ENCODE measurements around the gene ALDH7A1. TPM values are rescaled to one million over a fixed set of nuclear protein-coding genes. Genes with fewer than 3 reads are reported as not detected.

Gene ALDH7A1
- total RNA-seq, 1 donor from 2014 or later, result 90.6 TPM

DNA sequence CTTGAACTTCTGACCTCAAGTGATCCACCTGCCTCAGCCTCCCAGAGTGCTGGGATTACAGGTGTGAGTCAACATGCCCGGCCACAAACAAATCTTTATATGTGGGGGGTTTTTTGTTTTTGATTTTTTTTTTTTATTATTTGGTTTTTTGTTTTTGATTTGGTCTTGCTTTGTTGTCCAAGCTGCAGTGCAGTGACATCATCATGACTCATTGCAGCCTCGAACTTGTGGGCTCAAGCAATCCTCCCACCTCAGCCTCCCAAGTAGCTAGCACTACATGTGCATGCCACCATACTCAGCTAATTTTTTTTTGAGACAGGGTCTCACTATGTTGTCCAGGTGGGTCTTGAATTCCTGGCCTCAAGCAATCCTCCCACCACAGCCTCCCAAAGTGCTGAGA lies 42.4 kb downstream of the ALDH7A1 start:
- no peak overlapping the region for H3K27ac Mint-ChIP-seq (ENCODE audit: unreplicated experiment)
- no peak for FAIRE-seq
- Histone ChIP-seq H3K27me3 (ENCODE audit: insufficient read depth, low read length) (no peaks in the 10 kb centered on the region), H3K4me3 (ENCODE audit: insufficient read depth, low read depth, low read length) (no peak overlapping the region), H4K20me1 (ENCODE audit: insufficient read depth, low read length) (no peaks in the 10 kb centered on the region), H3K4me1 (ENCODE audit: insufficient read depth, low read length) (no peaks in the 10 kb centered on the region), H2AFZ (ENCODE audit: low read depth, low read length) (no peak overlapping the region), H3K79me2 (ENCODE audit: insufficient read depth, low read length) (no peaks in the 10 kb centered on the region), H3K9ac (ENCODE audit: low read length) (no peak overlapping the region), H3K9me3 (ENCODE audit: insufficient read depth, low read depth, low read length) (peaks cover 2% of the 10 kb centered on the region), H3K36me3 (ENCODE audit: insufficient read depth, low read length) (peaks cover 27% of the 10 kb centered on the region), H3K27ac (ENCODE audit: low read depth, low read length) (no peak overlapping the region), H3K4me2 (ENCODE audit: low read length) (no peak overlapping the region)
- H3K36me3 Mint-ChIP-seq (ENCODE audit: low read depth, unreplicated experiment), result peaks cover 8% of the 10 kb centered on the region
- TF ChIP-seq, protein P1, sequence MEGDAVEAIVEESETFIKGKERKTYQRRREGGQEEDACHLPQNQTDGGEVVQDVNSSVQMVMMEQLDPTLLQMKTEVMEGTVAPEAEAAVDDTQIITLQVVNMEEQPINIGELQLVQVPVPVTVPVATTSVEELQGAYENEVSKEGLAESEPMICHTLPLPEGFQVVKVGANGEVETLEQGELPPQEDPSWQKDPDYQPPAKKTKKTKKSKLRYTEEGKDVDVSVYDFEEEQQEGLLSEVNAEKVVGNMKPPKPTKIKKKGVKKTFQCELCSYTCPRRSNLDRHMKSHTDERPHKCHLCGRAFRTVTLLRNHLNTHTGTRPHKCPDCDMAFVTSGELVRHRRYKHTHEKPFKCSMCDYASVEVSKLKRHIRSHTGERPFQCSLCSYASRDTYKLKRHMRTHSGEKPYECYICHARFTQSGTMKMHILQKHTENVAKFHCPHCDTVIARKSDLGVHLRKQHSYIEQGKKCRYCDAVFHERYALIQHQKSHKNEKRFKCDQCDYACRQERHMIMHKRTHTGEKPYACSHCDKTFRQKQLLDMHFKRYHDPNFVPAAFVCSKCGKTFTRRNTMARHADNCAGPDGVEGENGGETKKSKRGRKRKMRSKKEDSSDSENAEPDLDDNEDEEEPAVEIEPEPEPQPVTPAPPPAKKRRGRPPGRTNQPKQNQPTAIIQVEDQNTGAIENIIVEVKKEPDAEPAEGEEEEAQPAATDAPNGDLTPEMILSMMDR (IDR thresholded peaks at IDR 0.05; ENCODE audit: insufficient read depth, low read depth, low read length), result no peak
- TF ChIP-seq EZH2 (IDR thresholded peaks at IDR 0.05; ENCODE audit: insufficient read depth, low read length), result no peak
- DNase-seq (ENCODE audit: low read depth), result no peak
- H3K4me3 Mint-ChIP-seq (ENCODE audit: unreplicated experiment), result no peak overlapping the region
- no peaks in the 10 kb centered on the region for H3K4me1 Mint-ChIP-seq (ENCODE audit: low read depth, unreplicated experiment)
- no peaks in the 10 kb centered on the region for H3K27me3 Mint-ChIP-seq (ENCODE audit: low read depth, unreplicated experiment)
- H3K9me3 Mint-ChIP-seq (ENCODE audit: unreplicated experiment), result no peaks in the 10 kb centered on the region

GRCh38 chr5:126544087-126544740 lies 50.8 kb downstream of the ALDH7A1 start:
- H3K4me2 ChIP-seq (ENCODE audit: low read length), result no peak overlapping the region
- no peak for TF ChIP-seq EZH2 (IDR thresholded peaks at IDR 0.05; ENCODE audit: insufficient read depth, low read length)
- TF ChIP-seq, protein P1 (IDR thresholded peaks at IDR 0.05; ENCODE audit: insufficient read depth, low read depth, low read length), result peak; percentile 62
- Mint-ChIP-seq H3K9me3 (ENCODE audit: unreplicated experiment) (no peaks in the 10 kb centered on the region), H3K36me3 (ENCODE audit: low read depth, unreplicated experiment) (peaks cover 7% of the 10 kb centered on the region), H3K27ac (ENCODE audit: unreplicated experiment) (no peak overlapping the region), H3K4me3 (ENCODE audit: unreplicated experiment) (no peak overlapping the region), H3K27me3 (ENCODE audit: low read depth, unreplicated experiment) (no peaks in the 10 kb centered on the region), H3K4me1 (ENCODE audit: low read depth, unreplicated experiment) (no peaks in the 10 kb centered on the region)
- H3K4me1 ChIP-seq (ENCODE audit: insufficient read depth, low read length), result no peaks in the 10 kb centered on the region
- FAIRE-seq, result no peak
- DNase-seq (ENCODE audit: low read depth), result no peak
- H3K9ac ChIP-seq (ENCODE audit: low read length), result no peak overlapping the region
- H3K27me3 ChIP-seq (ENCODE audit: insufficient read depth, low read length), result no peaks in the 10 kb centered on the region
- no peak overlapping the region for H3K4me3 ChIP-seq (ENCODE audit: insufficient read depth, low read depth, low read length)
- no peaks in the 10 kb centered on the region for H3K9me3 ChIP-seq (ENCODE audit: insufficient read depth, low read depth, low read length)
- no peak overlapping the region for H3K27ac ChIP-seq (ENCODE audit: low read depth, low read length)
- H3K36me3 ChIP-seq (ENCODE audit: insufficient read depth, low read length), result peaks cover 4% of the 10 kb centered on the region
- no peaks in the 10 kb centered on the region for H4K20me1 ChIP-seq (ENCODE audit: insufficient read depth, low read length)
- H3K79me2 ChIP-seq (ENCODE audit: insufficient read depth, low read length), result no peaks in the 10 kb centered on the region
- H2AFZ ChIP-seq (ENCODE audit: low read depth, low read length), result no peak overlapping the region

- peaks cover 7% of the 10 kb centered on the region for H3K36me3 Mint-ChIP-seq (ENCODE audit: low read depth, unreplicated experiment)
- no peaks in the 10 kb centered on the region for H3K79me2 ChIP-seq (ENCODE audit: insufficient read depth, low read length)
Observed at GRCh38 chr5:126543660-126544059, 51.4 kb downstream of the ALDH7A1 start.

More at GRCh38 chr5:126543660-126544059, 51.4 kb downstream of the ALDH7A1 start:
- H4K20me1 ChIP-seq (ENCODE audit: insufficient read depth, low read length), result no peaks in the 10 kb centered on the region
- no peak overlapping the region for H3K4me2 ChIP-seq (ENCODE audit: low read length)
- no peak overlapping the region for H3K9ac ChIP-seq (ENCODE audit: low read length)
- no peak overlapping the region for H3K27ac ChIP-seq (ENCODE audit: low read depth, low read length)
- FAIRE-seq (no peak), DNase-seq (ENCODE audit: low read depth) (no peak)
- H2AFZ ChIP-seq (ENCODE audit: low read depth, low read length), result no peak overlapping the region
- H3K4me3 Mint-ChIP-seq (ENCODE audit: unreplicated experiment), result no peak overlapping the region
- no peaks in the 10 kb centered on the region for H3K4me1 Mint-ChIP-seq (ENCODE audit: low read depth, unreplicated experiment)
- TF ChIP-seq, protein P1 (IDR thresholded peaks at IDR 0.05; ENCODE audit: insufficient read depth, low read depth, low read length), result no peak
- no peak for TF ChIP-seq EZH2 (IDR thresholded peaks at IDR 0.05; ENCODE audit: insufficient read depth, low read length)
- H3K9me3 ChIP-seq (ENCODE audit: insufficient read depth, low read depth, low read length), result no peaks in the 10 kb centered on the region
- no peak overlapping the region for H3K27ac Mint-ChIP-seq (ENCODE audit: unreplicated experiment)
- no peak overlapping the region for H3K4me3 ChIP-seq (ENCODE audit: insufficient read depth, low read depth, low read length)
- H3K36me3 ChIP-seq (ENCODE audit: insufficient read depth, low read length), result peaks cover 4% of the 10 kb centered on the region
- no peaks in the 10 kb centered on the region for H3K27me3 Mint-ChIP-seq (ENCODE audit: low read depth, unreplicated experiment)
- H3K9me3 Mint-ChIP-seq (ENCODE audit: unreplicated experiment), result no peaks in the 10 kb centered on the region
- H3K27me3 ChIP-seq (ENCODE audit: insufficient read depth, low read length), result no peaks in the 10 kb centered on the region
- H3K4me1 ChIP-seq (ENCODE audit: insufficient read depth, low read length), result peaks cover 3% of the 10 kb centered on the region

Data from astrocyte (in vitro differentiated cells and primary cell).